Left kidney (tissue), 2 donors: Measurements from ENCODE around the gene LSM2. TPM values are rescaled to one million over a fixed set of nuclear protein-coding genes. Genes with fewer than 3 reads are reported as not detected.

Experiments used
- DNase-seq: peaks from one replicate; pipeline ENCODE4 v3.0.0-alpha.2; 2013
- polyA plus RNA-seq: library from polyadenylated mRNA; unstranded; fragments of 120-200 nt; gene quantifications from one replicate; pipeline ENCODE4 v1.2.1, GENCODE V29; 2013; ENCODE audit not compliant: insufficient read length

LSM2 gene
- polyA plus RNA-seq, 1 donor = 71.7 TPM

DNA sequence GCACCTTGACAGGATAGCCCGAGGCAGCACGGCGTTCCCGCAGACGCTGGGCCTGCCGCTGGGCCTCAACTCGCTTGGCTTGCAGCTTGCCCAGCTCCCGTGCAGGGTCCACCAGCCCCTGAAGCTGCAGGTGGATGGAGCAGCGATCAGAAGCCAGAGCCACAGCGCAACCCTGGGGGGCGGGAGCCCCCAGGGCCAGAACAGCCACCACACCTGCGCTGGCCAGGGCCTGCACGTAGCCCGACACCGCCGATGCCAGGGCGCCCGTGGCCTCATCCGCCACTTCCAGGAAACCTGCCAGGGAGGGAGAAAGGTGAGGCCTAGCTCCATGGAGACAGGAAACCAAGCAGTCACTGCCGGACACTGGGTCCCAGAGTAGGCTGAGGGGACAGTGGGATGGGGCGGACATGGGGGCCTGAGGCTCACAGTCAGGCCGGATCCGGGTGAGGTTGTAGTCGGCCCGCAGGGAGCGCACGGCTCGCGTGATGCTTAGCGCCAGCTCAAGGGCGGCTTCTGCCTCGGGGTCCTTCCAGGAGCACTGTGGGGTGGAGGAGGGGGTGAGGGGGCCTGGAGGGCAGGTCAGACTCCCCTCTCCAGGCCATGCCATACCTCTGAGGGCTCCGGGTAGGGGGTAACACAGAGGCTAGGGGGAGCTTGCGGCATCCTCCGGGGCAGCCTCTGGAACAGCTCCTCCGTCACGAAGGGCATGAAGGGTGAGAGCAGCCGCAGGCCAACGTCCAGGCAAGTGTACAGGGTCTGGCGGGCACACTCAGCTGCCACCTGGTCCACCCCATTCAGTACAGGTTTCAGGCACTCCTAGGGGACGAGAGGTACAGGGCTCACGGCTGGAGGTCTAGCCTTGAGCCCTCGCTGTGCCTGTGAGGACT, 27.5 kb downstream of the LSM2 start:
- no peak for DNase-seq

- no peak for DNase-seq
These were observed 28.6 kb downstream of the LSM2 start for GRCh38 chr6:31778193-31778592.

DNA sequence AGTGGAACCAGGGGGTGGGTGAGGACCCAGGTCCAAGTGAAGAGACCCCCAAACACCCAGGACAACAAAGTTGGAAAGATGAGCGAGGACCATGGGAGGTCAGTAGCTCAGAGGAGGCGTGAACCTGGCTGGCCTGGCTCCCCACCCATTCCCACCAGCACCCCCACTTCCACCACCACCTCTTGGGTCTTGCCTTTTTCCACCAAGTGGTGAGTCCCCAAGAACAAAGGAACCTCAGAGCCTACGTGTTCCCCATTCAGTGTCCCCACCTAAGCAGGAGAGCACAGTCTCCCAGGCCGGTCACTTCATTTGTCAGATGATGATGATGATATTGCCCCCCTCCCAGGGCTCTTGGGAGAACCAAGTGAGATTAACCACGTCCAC, 29.1 kb downstream of the LSM2 start:
- no peak for DNase-seq

GRCh38 chr6:31776989-31777666, 29.6 kb downstream of the LSM2 start, which contains the start of gene VWA7:
VWA7 (minus strand) TSS chr6:31777328; CDS start chr6:31776779, 549 bp downstream.
- DNase-seq = peak; percentile 86

- no peak for DNase-seq
These were observed 30.2 kb downstream of the LSM2 start for GRCh38 chr6:31776485-31776988.

DNA sequence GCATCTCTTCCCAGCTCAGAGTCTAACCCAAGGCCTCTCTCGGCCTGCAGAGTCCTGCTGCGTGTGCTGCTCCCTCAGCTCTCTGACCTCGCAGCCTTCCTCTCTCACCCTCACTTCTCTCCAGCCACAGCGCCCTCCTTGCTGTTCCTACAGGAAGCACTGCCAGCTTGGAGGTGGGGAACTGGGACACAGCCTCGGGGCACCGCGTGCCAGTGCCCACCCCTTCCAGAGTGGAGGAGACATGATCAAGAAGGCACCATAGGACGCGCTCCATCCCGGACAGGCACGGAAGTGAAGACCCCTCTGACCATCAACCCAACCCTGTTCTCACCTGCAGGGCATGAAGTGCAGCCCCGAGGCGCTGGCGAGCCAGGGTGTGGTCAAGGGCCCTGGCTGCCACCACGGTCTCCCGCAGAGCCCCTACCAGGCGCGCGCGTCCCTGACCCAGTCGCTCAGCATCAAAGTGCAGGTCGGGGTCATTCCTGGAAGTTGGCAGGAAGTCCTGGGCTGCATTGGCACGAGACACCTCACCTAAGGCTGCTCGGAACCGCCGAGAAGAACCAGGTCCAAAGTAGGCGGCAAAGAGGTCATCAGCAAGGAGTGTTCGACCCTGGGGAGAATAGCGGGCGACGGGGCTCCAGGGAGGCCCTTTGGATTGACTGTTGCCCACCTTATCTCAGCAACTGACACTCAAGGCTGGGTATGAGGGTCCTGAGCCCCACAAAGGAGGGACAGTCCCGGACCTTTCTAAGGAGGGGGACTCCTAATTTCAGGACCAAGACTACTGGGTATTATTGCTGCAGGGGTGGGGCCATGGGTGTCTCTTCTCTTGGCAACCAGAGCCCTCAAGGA, 30.9 kb downstream of the LSM2 start:
- no peak for DNase-seq

DNA sequence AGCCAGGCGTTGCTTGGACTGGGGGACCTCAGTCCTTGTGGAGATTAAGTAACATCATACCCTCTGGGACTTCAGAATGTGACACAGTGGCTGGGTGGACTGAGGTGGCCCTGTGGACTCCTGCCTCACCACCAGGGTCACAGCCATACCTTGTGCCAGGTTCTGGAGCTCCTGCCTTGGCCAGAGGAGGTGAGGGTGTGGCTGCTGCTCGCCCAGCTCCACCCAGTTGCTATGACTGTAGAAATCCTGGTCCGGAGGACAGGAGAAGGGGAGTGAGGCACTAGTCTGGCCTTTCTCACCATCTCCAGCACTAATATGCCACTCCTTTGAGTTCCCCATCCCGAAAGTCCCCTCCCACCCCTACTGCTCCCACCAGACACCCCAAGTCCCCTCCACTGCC, 31.6 kb downstream of the LSM2 start:
- no peak for DNase-seq

GRCh38 chr6:31771992-31772358, 34.8 kb downstream of the LSM2 start:
- no peak for DNase-seq

GRCh38 chr6:31770860-31771259, 35.9 kb downstream of the LSM2 start:
- no peak for DNase-seq

DNA sequence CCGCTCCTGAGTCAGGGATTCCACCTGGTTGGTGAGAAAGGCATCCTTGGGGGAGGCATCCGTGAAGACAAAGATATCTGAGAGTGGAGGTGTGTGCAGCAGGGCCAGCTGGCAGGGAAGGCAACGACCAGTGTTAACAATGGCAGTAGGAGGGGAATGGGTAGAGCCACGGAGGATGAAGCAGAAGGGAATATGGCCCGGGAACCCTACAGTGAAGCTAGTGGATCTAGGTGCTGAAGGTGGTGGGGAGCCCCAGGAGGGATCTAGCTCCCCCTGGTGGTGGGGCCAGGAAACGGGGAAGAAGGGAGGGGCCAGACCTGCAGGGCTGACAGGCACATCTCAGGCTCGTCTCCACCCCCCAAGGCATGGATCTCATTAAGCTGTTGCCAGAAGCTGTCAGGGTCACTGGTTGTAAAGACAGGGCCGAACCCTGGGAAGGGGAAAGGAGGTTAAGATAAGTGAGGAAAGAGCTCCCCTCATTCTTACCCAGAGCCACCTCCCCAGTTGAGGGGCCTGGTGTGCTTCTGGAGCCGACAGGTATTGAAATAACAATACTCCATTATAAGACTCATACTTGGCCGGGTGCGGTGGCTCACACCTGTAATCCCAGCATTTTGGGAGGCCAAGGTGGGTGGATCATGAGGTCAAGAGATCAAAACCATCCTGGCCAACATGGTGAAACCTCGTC, 36.9 kb downstream of the LSM2 start:
- no peak for DNase-seq

GRCh38 chr6:31768363-31769257, 38.2 kb downstream of the LSM2 start:
- no peak for DNase-seq

GRCh38 chr6:31767096-31767645, 39.6 kb downstream of the LSM2 start:
- DNase-seq = no peak

GRCh38 chr6:31765910-31766794, 40.6 kb downstream of the LSM2 start:
- peak; percentile 34 for DNase-seq

- no peak for DNase-seq
These were observed 41.2 kb downstream of the LSM2 start for GRCh38 chr6:31765559-31765909.

DNA sequence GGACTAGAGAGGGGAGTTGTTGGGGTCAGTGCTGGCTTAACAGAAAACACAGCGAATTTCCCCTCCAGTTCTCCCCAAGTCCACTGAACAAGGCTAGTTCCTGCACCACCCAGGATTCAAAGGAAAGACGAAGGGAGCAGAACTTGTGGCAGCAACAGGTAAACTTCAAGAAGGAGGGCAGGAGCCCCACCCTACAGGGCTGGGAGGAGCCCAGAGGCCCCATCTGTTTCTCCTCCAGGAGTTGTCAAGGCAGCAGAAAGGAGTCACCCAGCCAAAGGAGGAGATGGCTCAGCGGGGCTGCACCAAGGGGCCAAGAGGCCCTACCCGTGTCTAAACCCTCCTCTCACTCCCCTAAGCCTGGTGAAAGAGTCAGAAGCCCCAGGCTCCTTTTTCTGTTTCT, 42.6 kb downstream of the LSM2 start:
- no peak for DNase-seq

DNA sequence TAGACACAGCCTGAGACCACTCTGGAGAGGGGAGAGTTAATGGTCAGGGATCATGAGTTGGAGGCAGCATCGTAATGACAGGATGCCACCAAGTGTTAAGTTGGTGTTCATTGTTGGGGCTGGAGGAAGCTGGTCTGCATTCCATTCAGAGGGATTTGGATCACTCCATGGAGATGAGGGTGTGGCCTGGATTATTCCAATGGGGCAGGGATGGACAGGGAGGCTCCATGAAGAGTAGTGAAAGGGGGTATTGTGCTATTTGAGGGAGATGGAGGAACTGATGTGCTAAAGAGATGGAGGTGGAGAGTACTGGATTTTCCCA, 43.2 kb downstream of the LSM2 start:
- peak; percentile 40 for DNase-seq

GRCh38 chr6:31762878-31763618, 43.7 kb downstream of the LSM2 start:
- no peak for DNase-seq

DNA sequence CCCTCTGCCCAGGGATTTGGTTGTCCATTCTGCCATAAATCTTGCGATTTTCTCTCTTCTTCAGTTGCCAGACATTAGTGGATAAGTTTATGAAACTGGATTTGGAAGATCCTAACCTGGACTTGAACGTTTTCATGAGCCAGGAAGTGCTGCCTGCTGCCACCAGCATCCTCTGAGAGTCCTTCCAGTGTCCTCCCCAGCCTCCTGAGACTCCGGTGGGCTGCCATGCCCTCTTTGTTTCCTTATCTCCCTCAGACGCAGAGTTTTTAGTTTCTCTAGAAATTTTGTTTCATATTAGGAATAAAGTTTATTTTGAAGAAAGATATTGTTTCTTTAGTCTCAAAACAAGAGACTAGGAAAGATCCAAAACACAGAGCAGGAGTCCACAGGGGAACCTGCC, 44.4 kb downstream of the LSM2 start, which contains the start of gene SAPCD1:
Gene SAPCD1 (plus strand): TSS at position 301 of the 400 bp plus-strand sequence. CDS start 399 bp downstream, outside the sequence.
- no peak for DNase-seq

DNA sequence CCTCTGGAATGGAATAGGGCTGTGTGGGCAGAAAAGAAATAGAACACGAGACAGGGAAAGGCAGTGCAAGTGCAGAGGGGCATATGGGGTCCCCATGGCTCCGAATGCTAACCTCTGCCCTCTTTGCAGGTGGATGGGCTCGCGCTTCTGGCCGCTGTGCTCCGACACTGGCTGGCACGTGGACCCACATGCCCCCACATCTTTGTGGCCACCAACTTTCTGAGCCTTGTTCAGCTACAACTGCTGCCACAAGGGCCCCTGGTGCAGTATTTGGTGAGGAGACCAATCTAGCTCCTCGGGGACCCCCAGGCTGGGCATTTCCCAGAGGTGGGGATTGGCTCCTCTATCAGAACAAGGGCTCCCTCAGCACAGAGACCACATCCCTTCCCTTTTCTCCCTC, 45.4 kb downstream of the LSM2 start:
- DNase-seq = no peak
